Panc1 (cell line): Measurements from ENCODE around the gene CNTN5. TPM values are rescaled to one million over a fixed set of nuclear protein-coding genes. Genes with fewer than 3 reads are reported as not detected.

Experiments used
- ATAC-seq: fragments of 200-7000 bp; cut with Tn5 transposase; 2 replicates; pipeline ENCODE4 v1.9.1; 2020; ENCODE audit warnings: mild to moderate bottlenecking, moderate library complexity
- BruUV-seq: library from RNA; stranded (reverse); fragments of 400-500 nt; replicated peaks from 2 replicates; lab custom pipeline; 2021; lab: Mats Ljungman, UMichigan
- CTCF ChIA-PET: fragments of 300-600 bp; sonication (Branson Sonifier 250); formaldehyde crosslinking; loops from one replicate; lab custom pipeline; 2022; ENCODE audit warnings: antibody characterized with exemption; lab: Charles Lee
- POLR2A ChIA-PET: fragments of 300-600 bp; sonication (Branson Sonifier 250); formaldehyde crosslinking; loops from one replicate; lab custom pipeline; 2022; ENCODE audit warnings: antibody characterized with exemption; lab: Charles Lee
- DNase-seq: peaks from one replicate; pipeline ENCODE4 v3.0.0-alpha.2; 2010; ENCODE audit warnings: low read depth, low spot score
- H3K27ac ChIP-seq: 2 replicates; pipeline ENCODE4 v1.5.1; 2011; ENCODE audit warnings: mild to moderate bottlenecking, low read length, inconsistent platforms
- H3K27me3 ChIP-seq: fragments of 200-500 bp; sonication (Bioruptor generic); 2 replicates; pipeline ENCODE4 v1.6.0; 2014; ENCODE audit warnings: low read length, inconsistent platforms; ENCODE audit not compliant: control insufficient read depth, insufficient read depth
- H3K36me3 ChIP-seq: fragments of 200-500 bp; sonication (Bioruptor generic); 2 replicates; pipeline ENCODE4 v1.5.1; 2014; ENCODE audit warnings: inconsistent platforms, mild to moderate bottlenecking, low read length, moderate library complexity; ENCODE audit not compliant: control insufficient read depth, insufficient read depth
- H3K4me1 ChIP-seq: 2 replicates; pipeline ENCODE4 v1.5.1; 2011; ENCODE audit warnings: inconsistent platforms, mild to moderate bottlenecking, low read length, moderate library complexity; ENCODE audit not compliant: control insufficient read depth, insufficient read depth
- H3K4me3 ChIP-seq, 2 experiments: 2 replicates each; pipeline ENCODE4 v1.5.1; 2011 to 2012; ENCODE audit warnings: low read depth in 2 of 2, low read length in 2 of 2, mild to moderate bottlenecking in 2 of 2, inconsistent platforms in 1 of 2, moderate library complexity in 1 of 2
- H3K9me3 ChIP-seq: fragments of 200-500 bp; sonication (Bioruptor generic); 2 replicates; pipeline ENCODE4 v1.5.1; 2014; ENCODE audit warnings: low read depth, mild to moderate bottlenecking, inconsistent platforms, low read length, moderate library complexity; ENCODE audit not compliant: control insufficient read depth, insufficient read depth
- POLR2AphosphoS5 ChIP-seq: IDR thresholded peaks from 2 replicates; pipeline ENCODE4 v1.6.1; 2012; ENCODE audit warnings: mild to moderate bottlenecking, low read depth, low read length, moderate library complexity
- REST ChIP-seq, 2 experiments: IDR thresholded peaks; 2 replicates each; pipeline ENCODE4 v1.6.1; 2011 to 2012; ENCODE audit warnings: low read depth in 2 of 2, control low read depth in 1 of 2, low read length in 1 of 2, mild to moderate bottlenecking in 1 of 2, moderate library complexity in 1 of 2; ENCODE audit not compliant: insufficient read depth in 1 of 2
- SIN3A ChIP-seq: IDR thresholded peaks from 2 replicates; pipeline ENCODE4 v1.6.1; 2012; ENCODE audit warnings: low read depth, mild to moderate bottlenecking, low read length, moderate library complexity, borderline replicate concordance; ENCODE audit not compliant: insufficient read depth
- TCF7L2 ChIP-seq: IDR thresholded peaks from 2 replicates; pipeline ENCODE4 v1.6.1; 2011; ENCODE audit warnings: mild to moderate bottlenecking, low read depth, low read length, inconsistent platforms
- in situ Hi-C: cut with HindIII; loops from 2 replicates; pipeline ENCODE4 v1.10.0; 2016; ENCODE audit warnings: low sequenced_read_pairs, low pct_unique_long_range_greater_than_20kb
- intact Hi-C: fragments of 100-400 bp; cut with micrococcal nuclease; formaldehyde crosslinking; loops from one replicate; pipeline ENCODE4 v1.10.0; 2022; ENCODE audit not compliant: unreplicated experiment
- total RNA-seq: library from RNA; stranded (reverse); gene quantifications from one replicate; pipeline ENCODE4 v1.2.1, GENCODE V29; 2021; ENCODE audit not compliant: unreplicated experiment
- TF ChIP-seq, protein P1 (sequence below): fragments of 450-650 bp; IDR thresholded peaks from 2 replicates; pipeline ENCODE4 v1.5.1; 2017; ENCODE audit warnings: mild to moderate bottlenecking

Gene CNTN5
- total RNA-seq, 1 experiment from 2014 or later: not detected

DNA sequence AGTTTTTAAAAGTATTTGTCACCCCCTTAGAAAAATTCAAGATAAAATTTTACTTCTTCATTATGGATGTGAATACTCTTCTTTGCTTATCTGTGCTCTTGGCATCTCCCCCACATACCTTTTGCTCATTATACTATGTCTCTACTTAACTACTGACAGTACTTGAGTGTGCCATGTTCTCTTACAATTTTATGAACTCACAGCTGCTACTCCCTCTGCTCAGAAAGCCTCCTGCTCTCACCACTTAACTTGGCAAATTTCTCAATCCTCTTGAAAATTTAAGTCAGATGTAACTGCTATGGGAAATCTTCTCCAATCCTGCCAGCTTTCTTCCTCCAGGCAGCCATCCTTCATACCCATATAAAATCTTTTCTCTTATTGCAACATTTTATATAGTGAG, 163.4 kb downstream of the CNTN5 start:
- ChIA-PET CTCF (no interaction called here), POLR2A (no interaction called here)
- DNase-seq: no peak
- ATAC-seq: no peak
- Histone ChIP-seq H3K4me3 (no peak overlapping the region), H3K4me1 (no peaks in the 10 kb centered on the region), H3K27ac (no peak overlapping the region), H3K27me3 (no peaks in the 10 kb centered on the region), H3K9me3 (no peaks in the 10 kb centered on the region), H3K36me3 (no peaks in the 10 kb centered on the region)
- TF ChIP-seq POLR2AphosphoS5 (no peak), REST (IDR thresholded peaks at IDR 0.05; ENCODE audit: insufficient read depth in 1 of 2, low read depth in 2 of 2, low read length in 1 of 2) (no peak), SIN3A (no peak), TCF7L2 (no peak)
- TF ChIP-seq, protein P1, sequence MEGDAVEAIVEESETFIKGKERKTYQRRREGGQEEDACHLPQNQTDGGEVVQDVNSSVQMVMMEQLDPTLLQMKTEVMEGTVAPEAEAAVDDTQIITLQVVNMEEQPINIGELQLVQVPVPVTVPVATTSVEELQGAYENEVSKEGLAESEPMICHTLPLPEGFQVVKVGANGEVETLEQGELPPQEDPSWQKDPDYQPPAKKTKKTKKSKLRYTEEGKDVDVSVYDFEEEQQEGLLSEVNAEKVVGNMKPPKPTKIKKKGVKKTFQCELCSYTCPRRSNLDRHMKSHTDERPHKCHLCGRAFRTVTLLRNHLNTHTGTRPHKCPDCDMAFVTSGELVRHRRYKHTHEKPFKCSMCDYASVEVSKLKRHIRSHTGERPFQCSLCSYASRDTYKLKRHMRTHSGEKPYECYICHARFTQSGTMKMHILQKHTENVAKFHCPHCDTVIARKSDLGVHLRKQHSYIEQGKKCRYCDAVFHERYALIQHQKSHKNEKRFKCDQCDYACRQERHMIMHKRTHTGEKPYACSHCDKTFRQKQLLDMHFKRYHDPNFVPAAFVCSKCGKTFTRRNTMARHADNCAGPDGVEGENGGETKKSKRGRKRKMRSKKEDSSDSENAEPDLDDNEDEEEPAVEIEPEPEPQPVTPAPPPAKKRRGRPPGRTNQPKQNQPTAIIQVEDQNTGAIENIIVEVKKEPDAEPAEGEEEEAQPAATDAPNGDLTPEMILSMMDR: no peak
- intact Hi-C loops: no loop called here
- no TSS peak for BruUV-seq
- in situ Hi-C loops: no loop called here

DNA sequence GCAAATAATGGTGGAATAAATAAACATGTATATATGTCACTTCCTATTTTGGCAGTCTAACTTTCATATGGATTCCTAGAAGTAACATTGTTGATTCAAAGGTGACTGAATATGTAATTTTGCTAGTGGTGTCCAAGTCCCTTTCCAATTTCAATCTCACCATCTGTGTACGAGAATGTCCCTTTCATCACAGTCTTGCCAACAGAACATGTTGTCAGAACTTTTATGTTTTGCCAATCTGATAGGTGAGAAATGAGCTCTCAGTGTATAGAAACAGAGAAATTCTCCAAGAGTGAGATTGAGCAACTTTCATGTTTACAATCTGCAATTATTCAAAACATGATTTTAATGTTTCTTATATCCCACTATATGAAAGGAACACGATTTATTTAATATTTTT, 167.5 kb downstream of the CNTN5 start:
- CTCF ChIA-PET: no interaction called here
- in situ Hi-C loops: no loop called here

More for the DNA sequence above, 167.5 kb downstream of the CNTN5 start:
- ATAC-seq: no peak
- H3K36me3 ChIP-seq: no peaks in the 10 kb centered on the region
- TF ChIP-seq SIN3A (no peak), REST (IDR thresholded peaks at IDR 0.05; ENCODE audit: insufficient read depth in 1 of 2, low read depth in 2 of 2, low read length in 1 of 2) (no peak), TCF7L2 (no peak), POLR2AphosphoS5 (no peak)
- TF ChIP-seq, protein P1: no peak
- H3K4me3 ChIP-seq: no peak overlapping the region
- intact Hi-C loops: no loop called here
- no peaks in the 10 kb centered on the region for H3K27me3 ChIP-seq
- no peak overlapping the region for H3K27ac ChIP-seq
- BruUV-seq: no TSS peak
- no peak for DNase-seq
- H3K9me3 ChIP-seq: no peaks in the 10 kb centered on the region
- H3K4me1 ChIP-seq: no peaks in the 10 kb centered on the region
- POLR2A ChIA-PET: no interaction called here
